ENCODE data around the gene E2F6.
A peak's percentile ranks its signal among the peaks of the same experiment; 100 is the strongest.

The E2F6 gene

GRCh38 chr2:11478899-11479605 lies 13.1 kb upstream of the E2F6 start:
- no peak for TF ChIP-seq CTCF (IDR thresholded peaks at IDR 0.05; ENCODE audit: control insufficient read depth, extremely low read depth, insufficient read depth)
- no peak for DNase-seq (ENCODE audit: low read depth)
- H3K4me3 ChIP-seq (ENCODE audit: low read depth, low read length), result no peak overlapping the region

- H3K4me3 ChIP-seq (ENCODE audit: low read depth, low read length), result no peak overlapping the region
- peak; percentile 63 for DNase-seq (ENCODE audit: low read depth)
- peak; percentile 80 for TF ChIP-seq CTCF (IDR thresholded peaks at IDR 0.05; ENCODE audit: control insufficient read depth, extremely low read depth, insufficient read depth)
These were observed 12.0 kb upstream of the E2F6 start for GRCh38 chr2:11477994-11478393.

- no peak for DNase-seq (ENCODE audit: low read depth)
- H3K4me3 ChIP-seq (ENCODE audit: low read depth, low read length), result no peak overlapping the region
- TF ChIP-seq CTCF (IDR thresholded peaks at IDR 0.05; ENCODE audit: control insufficient read depth, extremely low read depth, insufficient read depth), result no peak
These were observed 7.9 kb upstream of the E2F6 start for GRCh38 chr2:11473659-11474433.

- no peak for TF ChIP-seq CTCF (IDR thresholded peaks at IDR 0.05; ENCODE audit: control insufficient read depth, extremely low read depth, insufficient read depth)
- DNase-seq (ENCODE audit: low read depth), result no peak
- no peak overlapping the region for H3K4me3 ChIP-seq (ENCODE audit: low read depth, low read length)
These were observed 1.8 kb upstream of the E2F6 start for GRCh38 chr2:11467749-11468148.

GRCh38 chr2:11467129-11467649 lies 1.2 kb upstream of the E2F6 start:
- no peak for TF ChIP-seq CTCF (IDR thresholded peaks at IDR 0.05; ENCODE audit: control insufficient read depth, extremely low read depth, insufficient read depth)
- no peak for DNase-seq (ENCODE audit: low read depth)
- H3K4me3 ChIP-seq (ENCODE audit: low read depth, low read length), result peak overlapping the region; percentile 64

GRCh38 chr2:11466307-11467128 lies 557 bp upstream of the E2F6 start:
- peak overlapping the region; percentile 64 for H3K4me3 ChIP-seq (ENCODE audit: low read depth, low read length)
- TF ChIP-seq CTCF (IDR thresholded peaks at IDR 0.05; ENCODE audit: control insufficient read depth, extremely low read depth, insufficient read depth), result no peak
- DNase-seq (ENCODE audit: low read depth), result no peak
